IPS-20b (cell line): ENCODE results near the gene MAP2K7.
A peak's percentile ranks its signal among the peaks of the same experiment; 100 is the strongest.
"Not testable (repeated sequence)": the region's sequence is repeated elsewhere in the genome, so short reads cannot be mapped to it uniquely, and the experiment has no call there.

Experiments used
- H3K27ac ChIP-seq: one replicate; pipeline ENCODE4 v1.5.1; 2013; ENCODE audit warnings: low read length
- H3K27me3 ChIP-seq: 2 replicates; pipeline ENCODE4 v1.6.1; 2013; ENCODE audit warnings: mild to moderate bottlenecking, low read length, inconsistent platforms; ENCODE audit not compliant: insufficient read depth
- H3K36me3 ChIP-seq: 2 replicates; pipeline ENCODE4 v1.6.1; 2013; ENCODE audit warnings: low read depth, mild to moderate bottlenecking, inconsistent platforms, low read length, moderate library complexity; ENCODE audit not compliant: insufficient read depth
- H3K4me1 ChIP-seq: 2 replicates; pipeline ENCODE4 v1.6.1; 2013; ENCODE audit warnings: mild to moderate bottlenecking, control low read depth, inconsistent platforms, low read length, moderate library complexity; ENCODE audit not compliant: insufficient read depth
- H3K4me3 ChIP-seq: 2 replicates; pipeline ENCODE4 v1.5.1; 2013; ENCODE audit warnings: mild to moderate bottlenecking, low read length, inconsistent platforms
- H3K9ac ChIP-seq: 2 replicates; pipeline ENCODE4 v1.6.1; 2013; ENCODE audit warnings: low read depth, mild to moderate bottlenecking, inconsistent platforms, low read length, moderate library complexity
- H3K9me3 ChIP-seq: 2 replicates; pipeline ENCODE4 v1.6.1; 2013; ENCODE audit warnings: mild to moderate bottlenecking, low read depth, low read length, inconsistent platforms; ENCODE audit not compliant: insufficient read depth

The MAP2K7 gene

DNA sequence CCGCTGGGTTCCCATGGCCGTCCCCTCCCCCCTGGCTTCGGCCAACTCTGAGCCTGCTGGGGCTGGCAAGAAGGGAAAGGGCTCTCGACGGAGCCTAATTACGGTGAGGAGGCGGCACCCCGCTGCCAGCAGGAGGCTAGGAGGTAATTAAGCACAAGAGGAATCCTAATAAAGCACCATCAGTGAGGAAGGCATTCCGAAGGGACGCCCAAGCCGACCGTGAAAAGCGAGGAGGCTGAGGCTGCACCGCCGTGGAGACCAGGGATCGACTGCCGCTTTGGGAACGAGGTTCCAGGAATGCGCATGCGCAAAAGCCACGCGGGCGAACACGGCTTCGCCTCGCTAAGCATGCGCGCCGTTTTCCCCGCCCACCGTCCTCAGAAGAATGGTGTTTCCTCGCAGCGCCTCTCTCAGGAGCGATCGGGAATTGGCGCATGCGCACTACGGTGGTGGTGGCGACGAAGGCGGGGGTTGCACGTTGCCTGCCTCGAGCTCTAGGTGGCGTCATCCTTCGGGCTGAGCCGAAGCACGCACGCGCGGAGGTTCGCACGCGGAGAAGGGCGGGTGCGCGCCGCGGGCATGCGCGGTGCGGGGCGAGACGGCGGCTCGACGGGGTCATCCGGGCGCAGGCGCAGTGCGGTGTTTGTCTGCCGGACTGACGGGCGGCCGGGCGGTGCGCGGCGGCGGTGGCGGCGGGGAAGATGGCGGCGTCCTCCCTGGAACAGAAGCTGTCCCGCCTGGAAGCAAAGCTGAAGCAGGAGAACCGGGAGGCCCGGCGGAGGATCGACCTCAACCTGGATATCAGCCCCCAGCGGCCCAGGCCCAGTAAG lies at the start of gene MAP2K7:
Gene MAP2K7, plus strand, starts transcription at position 634 of the 830 bp plus-strand sequence. Its CDS starts 68 bp downstream, at position 702.
- Histone ChIP-seq H3K4me1 (peaks cover 7% of the 10 kb centered on the region), H3K36me3 (peaks cover 4% of the 10 kb centered on the region; the same call in 1 of the 2 replicates), H3K27ac (peak within 1 kb of the TSS; percentile 91), H3K4me3 (peak within 1 kb of the TSS; percentile 76), H3K9me3 (no peaks in the 10 kb centered on the region), H3K9ac (peak within 1 kb of the TSS; percentile 95), H3K27me3 (peaks cover 4% of the 10 kb centered on the region; the same call in 1 of the 2 replicates)

DNA sequence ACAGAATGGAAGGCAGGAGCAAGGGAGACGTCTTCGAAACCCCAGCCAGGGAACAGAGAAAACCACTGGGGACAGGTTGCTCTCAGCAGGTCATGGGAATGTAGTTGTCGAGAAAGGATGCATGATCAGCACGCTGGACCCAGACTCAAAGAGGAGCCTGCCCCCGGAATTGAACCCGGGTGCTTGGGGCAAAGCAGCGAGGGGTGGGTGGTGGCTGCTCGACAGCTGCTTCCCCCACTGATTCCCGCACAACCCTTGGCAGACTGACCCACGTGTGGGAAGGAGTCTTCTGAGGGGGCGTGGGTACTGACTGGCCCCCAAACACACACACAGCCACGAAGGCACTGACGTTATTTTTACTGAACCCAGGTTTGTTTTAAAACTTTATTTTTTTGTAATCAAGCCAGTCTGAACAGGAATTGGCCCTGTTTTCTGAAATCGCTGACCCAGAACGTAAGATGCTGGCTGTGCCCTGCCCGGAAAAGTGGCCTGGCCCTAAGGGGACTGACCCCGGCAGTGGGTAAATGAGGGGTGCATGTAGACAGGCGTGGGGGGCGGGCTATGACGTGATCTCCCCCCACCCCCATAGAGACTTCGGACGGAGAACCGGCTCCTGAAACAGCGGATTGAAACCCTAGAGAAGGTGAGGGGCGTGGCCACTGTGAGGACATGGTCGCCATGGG lies 48.1 kb upstream of the MAP2K7 start:
- Histone ChIP-seq H3K27me3 (peaks cover 50% of the 10 kb centered on the region), H3K4me1 (peaks cover 4% of the 10 kb centered on the region; the same call in 1 of the 2 replicates), H3K36me3 (no peaks in the 10 kb centered on the region), H3K27ac (no peak overlapping the region), H3K9ac (no peak overlapping the region), H3K9me3 (no peaks in the 10 kb centered on the region), H3K4me3 (no peak overlapping the region)

DNA sequence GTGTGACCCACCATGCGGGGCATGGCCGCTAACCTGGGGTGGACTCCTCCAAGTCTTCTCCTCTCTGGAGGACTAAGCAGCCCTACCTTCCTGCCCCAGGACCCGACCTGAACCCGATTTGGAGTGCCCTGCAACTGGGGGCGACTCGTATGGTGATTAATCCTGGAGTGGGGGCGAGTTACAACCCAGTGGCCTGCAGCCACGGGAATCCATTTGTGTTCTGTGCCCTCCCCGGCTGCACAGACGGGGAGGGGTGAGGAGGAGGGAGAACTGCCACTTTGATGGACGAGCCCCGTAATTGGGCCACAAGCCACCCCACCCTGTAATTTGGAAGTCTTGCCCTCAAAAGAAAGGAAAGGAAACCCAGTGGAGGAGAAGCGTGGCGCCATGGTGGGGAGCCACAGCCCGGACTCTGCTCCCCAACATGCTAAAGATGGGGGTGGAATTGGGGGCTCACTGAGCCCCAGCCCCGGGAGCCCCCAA lies 47.5 kb upstream of the MAP2K7 start:
- H3K9ac ChIP-seq: no peak overlapping the region
- peaks cover 6% of the 10 kb centered on the region; the same call in 1 of the 2 replicates for H3K4me1 ChIP-seq
- no peaks in the 10 kb centered on the region for H3K9me3 ChIP-seq
- no peak overlapping the region for H3K4me3 ChIP-seq
- H3K27me3 ChIP-seq: peaks cover 56% of the 10 kb centered on the region
- H3K27ac ChIP-seq: no peak overlapping the region
- no peaks in the 10 kb centered on the region for H3K36me3 ChIP-seq

DNA sequence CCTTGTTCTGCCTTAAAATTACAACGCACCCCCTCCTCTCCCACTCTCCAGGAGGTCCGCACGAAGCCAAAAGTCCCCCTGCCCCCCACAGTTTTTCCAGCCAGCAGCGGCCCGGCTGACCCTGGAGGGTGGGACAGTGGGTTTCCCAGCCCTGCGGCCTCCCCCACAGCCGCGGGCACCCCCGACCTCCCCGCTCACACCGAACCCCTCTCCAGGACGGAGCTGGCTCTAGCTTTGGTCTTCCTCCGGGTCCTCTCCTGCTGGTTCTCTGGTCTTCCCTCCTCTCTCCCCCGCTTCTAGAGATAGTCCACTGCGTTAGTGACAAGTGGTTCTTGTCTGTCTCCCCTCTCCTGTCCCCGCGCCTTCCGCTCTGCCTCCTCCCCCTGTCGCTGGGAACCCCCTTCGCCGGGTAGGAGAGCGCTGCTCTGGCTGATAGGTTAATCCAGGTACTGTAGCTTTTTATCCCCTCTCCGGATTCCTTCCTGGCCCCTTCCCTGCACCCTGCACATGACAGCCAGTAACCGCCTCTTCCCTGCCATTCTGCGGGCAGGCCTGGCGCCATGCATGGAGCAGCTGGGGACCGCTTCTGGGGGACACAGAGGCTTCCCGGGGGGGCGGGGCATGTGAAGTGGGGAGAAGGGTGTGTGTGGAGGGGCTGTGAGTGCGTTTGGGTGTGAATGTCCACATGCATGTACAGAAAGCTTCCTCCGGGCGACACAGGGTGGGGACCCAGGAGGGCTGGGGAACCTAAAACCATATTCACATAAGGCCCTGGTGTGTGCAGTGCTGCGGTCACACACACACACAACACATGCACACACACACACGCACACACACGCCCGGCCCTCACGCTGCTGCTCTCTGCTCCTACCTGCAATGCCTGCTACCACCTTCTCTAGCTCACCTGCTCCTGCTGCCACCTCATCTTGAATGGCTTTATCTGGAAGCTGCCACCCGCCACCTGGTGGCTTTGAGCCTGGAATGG lies 46.7 kb upstream of the MAP2K7 start:
- no peak overlapping the region for H3K27ac ChIP-seq
- no peaks in the 10 kb centered on the region for H3K9me3 ChIP-seq
- H3K36me3 ChIP-seq: no peaks in the 10 kb centered on the region
- peaks cover 64% of the 10 kb centered on the region for H3K27me3 ChIP-seq
- no peak overlapping the region for H3K9ac ChIP-seq
- H3K4me1 ChIP-seq: peaks cover 12% of the 10 kb centered on the region
- H3K4me3 ChIP-seq: no peak overlapping the region

DNA sequence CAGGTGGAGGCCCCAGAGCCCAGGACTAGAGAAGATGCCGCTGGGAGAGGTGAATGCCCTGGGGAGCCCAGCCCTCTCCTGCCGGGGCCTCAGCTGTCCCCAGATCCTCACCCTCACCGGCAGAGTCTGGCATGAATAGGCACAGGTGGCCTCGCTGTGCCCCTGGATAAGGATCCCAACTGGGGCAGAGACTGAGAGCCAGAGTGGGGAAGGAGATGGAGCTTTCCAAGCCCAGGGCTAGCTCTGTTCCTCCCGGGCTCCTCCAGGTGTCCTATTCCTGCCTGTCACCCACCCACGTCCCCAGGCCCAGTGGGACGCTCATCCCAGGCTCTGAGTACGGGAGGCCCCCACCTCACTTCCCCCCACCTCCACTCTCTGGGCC lies 46.0 kb upstream of the MAP2K7 start:
- no peak overlapping the region for H3K27ac ChIP-seq
- H3K4me3 ChIP-seq: peak overlapping the region; percentile 61; the same call in 1 of the 2 replicates
- no peaks in the 10 kb centered on the region for H3K36me3 ChIP-seq
- peaks cover 66% of the 10 kb centered on the region for H3K27me3 ChIP-seq
- H3K9me3 ChIP-seq: no peaks in the 10 kb centered on the region
- H3K9ac ChIP-seq: no peak overlapping the region
- peaks cover 12% of the 10 kb centered on the region for H3K4me1 ChIP-seq

DNA sequence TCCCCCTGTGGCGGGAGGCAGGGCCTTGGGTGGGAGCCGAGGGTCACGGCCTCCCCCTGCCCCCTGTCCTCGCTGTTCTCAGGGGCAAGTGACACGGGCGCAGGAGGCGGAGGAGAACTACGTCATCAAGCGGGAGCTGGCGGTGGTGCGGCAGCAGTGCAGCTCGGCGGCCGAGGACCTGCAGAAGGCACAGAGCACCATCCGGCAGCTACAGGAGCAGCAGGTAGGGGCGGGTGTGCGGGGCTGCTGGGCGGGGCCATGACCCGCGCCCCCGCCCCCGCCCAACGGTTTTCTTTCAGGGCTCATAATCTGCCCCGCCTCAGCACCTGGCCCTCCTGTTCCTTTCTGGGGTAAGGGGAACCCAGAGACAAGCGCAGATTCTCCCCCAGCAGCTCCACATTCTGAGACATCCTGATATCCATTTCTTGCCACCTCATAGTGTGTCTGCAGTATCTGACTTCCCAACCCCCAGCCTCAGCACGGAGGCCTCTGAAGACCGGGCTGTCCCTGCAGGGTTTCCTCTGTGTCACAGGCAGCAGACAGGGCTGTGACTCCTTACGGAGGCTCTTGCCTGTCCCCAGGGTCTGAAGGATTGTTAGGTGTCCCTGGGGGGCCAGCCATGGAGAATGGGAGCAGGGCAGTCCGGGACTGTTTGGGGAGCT lies 45.4 kb upstream of the MAP2K7 start:
- Histone ChIP-seq H3K4me3 (peak overlapping the region; percentile 61), H3K4me1 (peaks cover 12% of the 10 kb centered on the region), H3K27me3 (peaks cover 65% of the 10 kb centered on the region), H3K27ac (no peak overlapping the region), H3K9me3 (no peaks in the 10 kb centered on the region), H3K9ac (peak overlapping the region; percentile 25; the same call in 1 of the 2 replicates), H3K36me3 (no peaks in the 10 kb centered on the region)

DNA sequence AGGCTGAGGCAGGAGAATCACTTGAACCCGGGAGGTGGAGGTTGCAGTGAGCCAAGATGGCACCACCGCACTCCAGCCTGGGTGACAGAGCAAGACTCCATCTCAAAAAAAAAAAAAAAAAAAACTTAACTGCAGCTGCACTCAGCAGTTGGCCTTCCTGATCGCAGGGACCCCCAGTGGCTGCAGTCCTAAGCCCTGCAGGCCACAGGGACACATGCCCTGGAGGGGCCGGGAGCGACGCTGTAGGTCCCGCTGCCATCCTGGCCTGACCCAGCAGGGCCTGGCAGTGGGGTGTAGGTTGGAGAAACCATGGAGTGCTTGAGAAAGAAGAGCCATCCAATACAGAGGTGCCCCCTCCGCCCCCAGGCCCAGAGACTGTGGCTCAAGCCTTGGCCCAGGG lies 44.6 kb upstream of the MAP2K7 start:
- H3K9ac ChIP-seq, H3K4me3 ChIP-seq, H3K36me3 ChIP-seq, H3K9me3 ChIP-seq, H3K27ac ChIP-seq: not testable (repeated sequence)
- peaks cover 12% of the 10 kb centered on the region for H3K4me1 ChIP-seq
- peaks cover 74% of the 10 kb centered on the region for H3K27me3 ChIP-seq

DNA sequence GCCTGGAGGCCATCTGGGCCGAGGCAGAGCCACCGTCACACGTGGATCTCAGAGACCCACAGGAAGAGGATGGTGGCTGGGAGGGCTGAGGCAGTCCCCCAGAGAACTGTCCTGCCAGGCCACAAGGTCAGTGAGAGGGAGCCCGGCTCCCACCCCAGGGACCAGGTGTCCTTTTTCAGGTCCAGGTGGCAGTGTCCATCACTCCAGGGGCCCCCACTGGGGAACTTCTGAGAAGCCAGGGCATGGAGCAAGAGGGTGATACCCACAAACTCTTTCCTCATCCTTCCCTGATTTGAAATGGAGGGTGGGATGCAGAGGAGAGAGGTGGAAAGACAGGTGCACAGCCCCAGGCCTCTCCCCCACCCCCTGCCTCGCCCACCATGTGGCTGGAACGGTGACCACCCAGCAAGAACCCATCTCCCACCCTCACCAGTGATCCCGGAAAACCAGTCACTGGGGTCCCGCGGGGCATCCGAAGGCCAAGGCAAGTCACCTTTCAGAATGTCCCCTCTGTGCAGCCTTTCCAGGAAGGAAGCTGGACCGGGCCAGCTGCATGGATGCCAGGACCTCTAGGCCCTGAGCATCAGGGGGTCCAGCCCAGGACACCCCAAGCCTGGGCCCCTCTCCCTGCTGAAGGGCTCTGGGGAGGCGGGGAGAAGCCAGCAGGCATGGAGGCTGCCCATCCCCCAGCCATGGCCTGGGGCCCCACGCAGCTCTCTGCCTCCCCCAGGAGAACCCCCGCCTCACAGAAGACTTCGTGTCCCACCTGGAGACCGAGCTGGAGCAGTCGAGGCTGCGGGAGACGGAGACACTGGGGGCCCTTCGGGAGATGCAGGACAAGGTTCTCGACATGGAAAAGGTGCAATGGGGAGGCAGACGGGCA lies 43.6 kb upstream of the MAP2K7 start:
- Histone ChIP-seq H3K9ac (no peak overlapping the region), H3K27me3 (peaks cover 74% of the 10 kb centered on the region), H3K4me1 (peaks cover 12% of the 10 kb centered on the region), H3K4me3 (no peak overlapping the region), H3K36me3 (no peaks in the 10 kb centered on the region), H3K9me3 (no peaks in the 10 kb centered on the region), H3K27ac (no peak overlapping the region)

DNA sequence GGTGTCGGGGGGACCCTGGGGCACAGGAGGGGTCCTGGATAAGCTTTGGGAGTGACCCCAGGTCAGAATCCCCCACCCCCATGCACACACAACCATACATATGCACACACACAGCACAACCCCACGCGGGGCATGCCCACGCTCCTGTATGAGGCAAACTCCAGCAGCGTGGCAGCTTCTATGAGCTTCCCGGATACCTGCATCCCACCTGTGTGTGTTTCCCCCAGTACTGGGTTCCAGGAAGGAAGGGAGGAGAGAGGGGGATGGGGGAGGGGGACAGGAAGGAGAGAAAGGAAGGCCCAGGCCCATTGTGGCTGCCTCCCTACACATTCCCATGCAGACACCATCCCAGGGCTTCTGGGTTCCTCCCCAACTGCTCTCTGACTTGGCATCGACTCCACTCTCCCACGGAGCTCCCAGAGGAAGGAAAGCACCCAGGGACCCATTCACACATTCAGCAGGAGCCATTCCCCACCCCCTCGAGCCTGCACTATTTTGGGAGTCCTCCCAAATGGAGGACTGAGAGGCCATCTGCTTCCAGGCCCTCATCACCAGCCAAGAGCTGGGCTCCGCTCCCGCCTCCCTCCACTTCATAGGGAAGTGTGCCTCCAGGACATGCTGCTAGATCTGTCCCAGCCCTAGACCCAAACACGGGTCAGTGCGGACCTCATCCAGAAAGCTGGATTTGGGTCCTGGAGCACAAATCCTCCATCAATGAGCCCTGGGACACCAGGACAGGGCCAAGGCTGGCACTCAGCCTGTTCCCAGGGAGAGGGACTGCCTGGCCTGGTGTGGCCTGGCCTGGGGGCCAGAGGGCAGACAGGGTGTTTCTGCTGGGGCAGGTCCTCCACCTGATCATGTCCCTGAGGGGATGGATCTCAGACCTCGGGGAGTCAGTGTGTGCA lies 42.7 kb upstream of the MAP2K7 start:
- Histone ChIP-seq H3K9me3 (no peaks in the 10 kb centered on the region), H3K27ac (no peak overlapping the region), H3K4me1 (peaks cover 12% of the 10 kb centered on the region), H3K9ac (no peak overlapping the region), H3K27me3 (peaks cover 82% of the 10 kb centered on the region), H3K36me3 (no peaks in the 10 kb centered on the region), H3K4me3 (peak overlapping the region; percentile 69; the same call in 1 of the 2 replicates)
